SK-N-MC (cell line): ENCODE measurements around the gene TTC1.

ENCODE experiments used
- DNase-seq: peaks from one replicate; pipeline ENCODE4 v3.0.0-alpha.2; 2011; ENCODE audit warnings: low read depth, low spot score
- H3K27ac ChIP-seq: fragments of 200-600 bp; sonication (generic); 2 replicates; pipeline ENCODE4 v1.5.1; 2016; ENCODE audit warnings: mixed run types
- H3K36me3 ChIP-seq: fragments of 200-600 bp; sonication (generic); 2 replicates; pipeline ENCODE4 v1.6.1; 2017; ENCODE audit warnings: antibody characterized with exemption, low read length, mixed read lengths; ENCODE audit not compliant: insufficient read depth
- H3K4me3 ChIP-seq: fragments of 200-600 bp; sonication (generic); 2 replicates; pipeline ENCODE4 v1.5.1; 2016
- H3K9ac ChIP-seq: fragments of 200-600 bp; sonication (generic); 2 replicates; pipeline ENCODE4 v1.8.0; 2017; ENCODE audit warnings: mixed run types, mixed read lengths; ENCODE audit not compliant: insufficient read length
- H3K9me3 ChIP-seq: fragments of 200-600 bp; sonication (generic); 2 replicates; pipeline ENCODE4 v1.6.1; 2017; ENCODE audit warnings: low read depth, mild to moderate bottlenecking, antibody characterized with exemption, low read length, moderate library complexity, mixed read lengths
- EZH2 ChIP-seq: fragments of 200-600 bp; sonication (generic); IDR thresholded peaks from one replicate; pipeline ENCODE4 v1.6.1; 2017; ENCODE audit warnings: antibody characterized with exemption
- FOXP2 ChIP-seq: optimal IDR thresholded peaks from 2 replicates; pipeline ENCODE3; 2011; ENCODE audit warnings: mild to moderate bottlenecking, moderate library complexity; ENCODE audit not compliant: insufficient read depth; ENCODE audit errors: extremely low read length, control extremely low read depth
- POLR2AphosphoS5 ChIP-seq: IDR thresholded peaks from 2 replicates; pipeline ENCODE4 v1.6.1; 2012; ENCODE audit warnings: mild to moderate bottlenecking, low read depth, low read length, borderline replicate concordance

Gene TTC1

GRCh38 chr5:160082614-160083500 is 73.9 kb downstream of the TTC1 start:
- H3K9ac ChIP-seq = no peak overlapping the region
- H3K27ac ChIP-seq = peak overlapping the region; percentile 60; the same call in 1 of the 2 replicates
- H3K4me3 ChIP-seq = 0 out of 2 replicates have a peak overlapping the region, but pooled peaks have one; percentile 8
- no peak for DNase-seq
- H3K9me3 ChIP-seq = no peaks in the 10 kb centered on the region
- no peaks in the 10 kb centered on the region for H3K36me3 ChIP-seq
- TF ChIP-seq EZH2 = no peak
- no peak for TF ChIP-seq FOXP2
- TF ChIP-seq POLR2AphosphoS5 = no peak

- DNase-seq = no peak
- Histone ChIP-seq H3K27ac (peak overlapping the region; percentile 60; the same call in 1 of the 2 replicates), H3K9ac (no peak overlapping the region), H3K4me3 (no peak overlapping the region), H3K36me3 (no peaks in the 10 kb centered on the region), H3K9me3 (no peaks in the 10 kb centered on the region)
- TF ChIP-seq EZH2 (no peak), FOXP2 (no peak), POLR2AphosphoS5 (no peak)
These were observed 74.6 kb downstream of the TTC1 start for GRCh38 chr5:160083501-160083900.

GRCh38 chr5:160084144-160084543 is 75.2 kb downstream of the TTC1 start:
- DNase-seq = no peak
- Histone ChIP-seq H3K36me3 (no peaks in the 10 kb centered on the region), H3K9ac (no peak overlapping the region), H3K4me3 (no peak overlapping the region), H3K27ac (no peak overlapping the region), H3K9me3 (no peaks in the 10 kb centered on the region)
- TF ChIP-seq POLR2AphosphoS5 = no peak

GRCh38 chr5:160087199-160087598 is 78.3 kb downstream of the TTC1 start:
- Histone ChIP-seq H3K9me3 (no peaks in the 10 kb centered on the region), H3K27ac (no peak overlapping the region), H3K9ac (no peak overlapping the region), H3K36me3 (peaks cover 5% of the 10 kb centered on the region), H3K4me3 (no peak overlapping the region)
- DNase-seq = no peak
- TF ChIP-seq FOXP2 (no peak), POLR2AphosphoS5 (no peak), EZH2 (no peak)

GRCh38 chr5:160088805-160089204 is 79.9 kb downstream of the TTC1 start:
- H3K27ac ChIP-seq = no peak overlapping the region
- no peak overlapping the region for H3K4me3 ChIP-seq
- no peak for DNase-seq
- H3K9me3 ChIP-seq = no peaks in the 10 kb centered on the region
- TF ChIP-seq POLR2AphosphoS5 = no peak
- no peak for TF ChIP-seq FOXP2
- no peak for TF ChIP-seq EZH2
- no peak overlapping the region for H3K9ac ChIP-seq
- peaks cover 21% of the 10 kb centered on the region for H3K36me3 ChIP-seq

GRCh38 chr5:160089531-160089930 is 80.6 kb downstream of the TTC1 start:
- Histone ChIP-seq H3K9me3 (no peaks in the 10 kb centered on the region), H3K27ac (no peak overlapping the region), H3K9ac (no peak overlapping the region), H3K36me3 (peaks cover 25% of the 10 kb centered on the region), H3K4me3 (no peak overlapping the region)
- no peak for DNase-seq
- TF ChIP-seq FOXP2 (no peak), POLR2AphosphoS5 (no peak), EZH2 (no peak)

GRCh38 chr5:160090059-160090458 is 81.1 kb downstream of the TTC1 start:
- Histone ChIP-seq H3K36me3 (peaks cover 25% of the 10 kb centered on the region), H3K4me3 (no peak overlapping the region), H3K9me3 (no peaks in the 10 kb centered on the region), H3K27ac (no peak overlapping the region), H3K9ac (no peak overlapping the region)
- no peak for TF ChIP-seq POLR2AphosphoS5
- no peak for TF ChIP-seq FOXP2
- TF ChIP-seq EZH2 = no peak
- DNase-seq = no peak

GRCh38 chr5:160092514-160092913 is 83.6 kb downstream of the TTC1 start:
- peaks cover 25% of the 10 kb centered on the region for H3K36me3 ChIP-seq
- H3K4me3 ChIP-seq = no peak overlapping the region
- no peak overlapping the region for H3K9ac ChIP-seq
- DNase-seq = no peak
- H3K27ac ChIP-seq = no peak overlapping the region
- TF ChIP-seq POLR2AphosphoS5 (no peak), EZH2 (no peak), FOXP2 (no peak)
- H3K9me3 ChIP-seq = no peaks in the 10 kb centered on the region

- Histone ChIP-seq H3K27ac (no peak overlapping the region), H3K9ac (no peak overlapping the region), H3K9me3 (no peaks in the 10 kb centered on the region), H3K36me3 (peaks cover 25% of the 10 kb centered on the region), H3K4me3 (no peak overlapping the region)
- TF ChIP-seq FOXP2 (no peak), EZH2 (no peak), POLR2AphosphoS5 (no peak)
- DNase-seq = no peak
These were observed 84.2 kb downstream of the TTC1 start for GRCh38 chr5:160092960-160093707.
